ENCODE measurements around the gene C1orf146. TPM values are rescaled to one million over a fixed set of nuclear protein-coding genes. Genes with fewer than 3 reads are reported as not detected.

C1orf146 gene
- total and polyA plus RNA-seq, 2 of the 4 experiments (the other 2 are of a cell fraction): not detected

DNA sequence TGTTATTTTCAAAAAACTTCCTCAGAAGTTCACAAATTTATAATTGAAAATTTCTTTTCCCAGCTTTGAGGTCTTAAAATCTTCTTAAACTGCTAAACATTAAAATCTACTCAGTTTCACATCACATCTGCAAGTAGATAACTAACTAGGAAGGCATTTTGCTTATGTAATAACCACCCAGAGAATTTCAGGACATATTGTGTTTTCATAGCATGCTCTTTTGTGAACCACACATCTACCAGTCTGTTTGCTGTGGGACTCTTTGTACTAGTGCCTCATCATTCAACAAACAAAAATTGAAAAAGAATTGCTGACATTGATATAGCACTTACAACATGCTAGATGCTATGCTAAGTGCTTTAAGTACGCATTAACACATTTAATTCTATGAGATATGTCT lies 31.6 kb upstream of the C1orf146 start:
- intact Hi-C loops (cut with micrococcal nuclease): no loop called here
- no peak overlapping the region for H4K91ac ChIP-seq (ENCODE audit: insufficient read depth, low read depth, low read length)
- TF ChIP-seq, protein P1, sequence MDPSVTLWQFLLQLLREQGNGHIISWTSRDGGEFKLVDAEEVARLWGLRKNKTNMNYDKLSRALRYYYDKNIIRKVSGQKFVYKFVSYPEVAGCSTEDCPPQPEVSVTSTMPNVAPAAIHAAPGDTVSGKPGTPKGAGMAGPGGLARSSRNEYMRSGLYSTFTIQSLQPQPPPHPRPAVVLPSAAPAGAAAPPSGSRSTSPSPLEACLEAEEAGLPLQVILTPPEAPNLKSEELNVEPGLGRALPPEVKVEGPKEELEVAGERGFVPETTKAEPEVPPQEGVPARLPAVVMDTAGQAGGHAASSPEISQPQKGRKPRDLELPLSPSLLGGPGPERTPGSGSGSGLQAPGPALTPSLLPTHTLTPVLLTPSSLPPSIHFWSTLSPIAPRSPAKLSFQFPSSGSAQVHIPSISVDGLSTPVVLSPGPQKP (IDR thresholded peaks at IDR 0.05; ENCODE audit: borderline replicate concordance, low read depth, low read length): no peak
- TF ChIP-seq RAD21 (IDR thresholded peaks at IDR 0.05; ENCODE audit: low read length) (no peak), RCOR1 (IDR thresholded peaks at IDR 0.05; ENCODE audit: insufficient replicate concordance, low read length) (no peak), BHLHE40 (IDR thresholded peaks at IDR 0.05; ENCODE audit: low read depth, low read length) (no peak), MAZ (IDR thresholded peaks at IDR 0.05; ENCODE audit: borderline replicate concordance, low read depth, low read length) (no peak)
- POLR2A ChIA-PET (ENCODE audit: unreplicated experiment): no interaction called here
- H3K4ac ChIP-seq (ENCODE audit: low read depth, low read length): no peak overlapping the region
- ATAC-seq (ENCODE audit: low read depth) (peak; percentile 58), DNase-seq (peak; percentile 73)
- CTCF ChIA-PET: no interaction called here
- no peak overlapping the region for H3K9ac ChIP-seq (ENCODE audit: low read depth, low read length)
- in situ Hi-C loops (cut with MboI; ENCODE audit: low sequenced_read_pairs): no loop called here
- no peak overlapping the region for H2AFZ ChIP-seq (replicated peaks; ENCODE audit: low read length, poor library complexity)
- H4K20me1 ChIP-seq (ENCODE audit: insufficient read depth, low read length): no peaks in the 10 kb centered on the region
- no peaks in the 10 kb centered on the region for H3K9me3 ChIP-seq (ENCODE audit: control insufficient read depth, insufficient read depth, low read length)
- peak overlapping the region in 1 of 2 experiments; percentile 36; a peak in 1 of 4 replicates for H4K8ac ChIP-seq (ENCODE audit: low read depth in 2 of 2, low read length in 2 of 2)
- H2BK15ac ChIP-seq (ENCODE audit: low read depth, low read length): no peak overlapping the region
- dilution Hi-C loops (cut with HindIII; ENCODE audit: low sequenced_read_pairs, unreplicated experiment): no loop called here
- no peak overlapping the region for H3K14ac ChIP-seq (replicated peaks; ENCODE audit: low read depth, low read length)
- no peaks in the 10 kb centered on the region for H3K27me3 ChIP-seq (ENCODE audit: control insufficient read depth, insufficient read depth, low read length)
- no peak overlapping the region for H3K56ac ChIP-seq (ENCODE audit: extremely low read depth, insufficient read depth, low read length)
- no peak overlapping the region for H2AK9ac ChIP-seq (replicated peaks; ENCODE audit: low read depth, low read length, poor library complexity)
- H3K9me1 ChIP-seq (ENCODE audit: insufficient read depth, low read length): no peaks in the 10 kb centered on the region
- BruUV-seq (replicated peaks): no TSS peak
- no peak overlapping the region for H2BK20ac ChIP-seq (ENCODE audit: low read depth, low read length)
- H3K4me2 ChIP-seq (ENCODE audit: low read depth, low read length): no peak overlapping the region; the same call in 1 of the 2 replicates
- no peak overlapping the region for H3K4me3 ChIP-seq (ENCODE audit: insufficient read depth, low read depth, low read length)
- peaks cover 16% of the 10 kb centered on the region for H3K4me1 ChIP-seq (ENCODE audit: control insufficient read depth, insufficient read depth, low read length)
- H2AK5ac ChIP-seq (ENCODE audit: low read depth, low read length): no peak overlapping the region
- peak overlapping the region; percentile 29; the same call in 1 of the 2 replicates for H4K5ac ChIP-seq (ENCODE audit: low read depth, low read length)
- H2BK5ac ChIP-seq (ENCODE audit: low read depth, low read length, poor library complexity, severe bottlenecking): peak overlapping the region; percentile 47
- peak overlapping the region; percentile 9; the same call in 1 of the 2 replicates for H2BK120ac ChIP-seq (ENCODE audit: low read depth, low read length)
- no peaks in the 10 kb centered on the region; a peak in 1 of 4 replicates for H3K79me1 ChIP-seq (ENCODE audit: low read depth in 1 of 2, low read length in 2 of 2)
- no peak overlapping the region for H3K27ac ChIP-seq (ENCODE audit: insufficient read depth, low read length)
- no peak overlapping the region for H3K23ac ChIP-seq (ENCODE audit: low read depth, low read length)
- H3K18ac ChIP-seq (ENCODE audit: low read depth, low read length): peak overlapping the region; percentile 82; the same call in 1 of the 2 replicates
- WGBS, 2 experiments (ENCODE audit: extremely low coverage in 2 of 2, insufficient read length in 1 of 2): no CpG with 5 or more reads among the region's 1 CpG
- peaks cover 3% of the 10 kb centered on the region; the same call in 1 of the 2 replicates for H3K36me3 ChIP-seq (ENCODE audit: control insufficient read depth, insufficient read depth, low read length)
